IMR-90 (cell line): ENCODE results near the gene CHD6. TPM values are rescaled to one million over a fixed set of nuclear protein-coding genes. Genes with fewer than 3 reads are reported as not detected.

ENCODE experiments used
- ATAC-seq: fragments of 200-7000 bp; cut with Tn5 transposase; 2 replicates; pipeline ENCODE4 v1.9.1; 2020; ENCODE audit warnings: low read depth, mild to moderate bottlenecking, moderate library complexity
- BruUV-seq: library from RNA; stranded (reverse); fragments of 400-500 nt; replicated peaks from 2 replicates; lab custom pipeline; 2021; lab: Mats Ljungman, UMichigan
- CTCF ChIA-PET: fragments of 300-600 bp; formaldehyde crosslinking; extraction: SDS; loops from one replicate; lab custom pipeline; 2021; ENCODE audit warnings: antibody characterized with exemption; lab: Yijun Ruan, JAX
- POLR2A ChIA-PET: fragments of 300-600 bp; sonication (Branson Sonifier 250); formaldehyde crosslinking; loops from one replicate; lab custom pipeline; 2022; ENCODE audit warnings: antibody characterized with exemption; ENCODE audit not compliant: unreplicated experiment; lab: Charles Lee
- DNase-seq: peaks from one replicate; pipeline ENCODE4 v3.0.0; 2013
- H2AFZ ChIP-seq: replicated peaks from 2 replicates; pipeline ENCODE3; 2013; ENCODE audit warnings: low read length, mild to moderate bottlenecking; ENCODE audit not compliant: poor library complexity
- H2AK5ac ChIP-seq: 2 replicates; pipeline ENCODE4 v1.6.1; 2013; ENCODE audit warnings: low read depth, low read length, inconsistent platforms
- H2AK9ac ChIP-seq: replicated peaks from 2 replicates; pipeline ENCODE3; 2013; ENCODE audit warnings: mild to moderate bottlenecking, low read depth, low read length, moderate library complexity; ENCODE audit not compliant: poor library complexity
- H2BK120ac ChIP-seq: 2 replicates; pipeline ENCODE4 v1.6.1; 2013; ENCODE audit warnings: low read depth, low read length, inconsistent platforms
- H2BK15ac ChIP-seq: 3 replicates; pipeline ENCODE4 v1.6.1; 2013; ENCODE audit warnings: low read depth, low read length, inconsistent platforms
- H2BK20ac ChIP-seq: 2 replicates; pipeline ENCODE4 v1.6.1; 2013; ENCODE audit warnings: low read depth, mild to moderate bottlenecking, inconsistent platforms, low read length, moderate library complexity
- H2BK5ac ChIP-seq: 2 replicates; pipeline ENCODE4 v1.6.1; 2013; ENCODE audit warnings: mild to moderate bottlenecking, low read depth, low read length, inconsistent platforms; ENCODE audit not compliant: poor library complexity, severe bottlenecking
- H3K14ac ChIP-seq: replicated peaks from 2 replicates; pipeline ENCODE4 v1.6.1; 2013; ENCODE audit warnings: low read depth, low read length, inconsistent platforms
- H3K18ac ChIP-seq: 2 replicates; pipeline ENCODE4 v1.6.1; 2013; ENCODE audit warnings: low read depth, low read length, control low read depth
- H3K23ac ChIP-seq: 2 replicates; pipeline ENCODE4 v1.6.1; 2013; ENCODE audit warnings: low read depth, low read length, inconsistent platforms
- H3K27ac ChIP-seq: 2 replicates; pipeline ENCODE4 v1.5.1; 2013; ENCODE audit warnings: mild to moderate bottlenecking, control low read depth, low read length; ENCODE audit not compliant: insufficient read depth
- H3K27me3 ChIP-seq: 2 replicates; pipeline ENCODE4 v1.6.1; 2013; ENCODE audit warnings: low read length; ENCODE audit not compliant: control insufficient read depth, insufficient read depth
- H3K36me3 ChIP-seq: 2 replicates; pipeline ENCODE4 v1.6.1; 2013; ENCODE audit warnings: low read length, mixed read lengths; ENCODE audit not compliant: control insufficient read depth, insufficient read depth
- H3K4ac ChIP-seq: 2 replicates; pipeline ENCODE4 v1.6.1; 2013; ENCODE audit warnings: low read depth, low read length, inconsistent platforms
- H3K4me1 ChIP-seq: 2 replicates; pipeline ENCODE4 v1.6.1; 2013; ENCODE audit warnings: low read length, mixed read lengths; ENCODE audit not compliant: control insufficient read depth, insufficient read depth
- H3K4me2 ChIP-seq: 2 replicates; pipeline ENCODE4 v1.6.1; 2013; ENCODE audit warnings: low read depth, mild to moderate bottlenecking, control low read depth, low read length, moderate library complexity
- H3K4me3 ChIP-seq: 2 replicates; pipeline ENCODE4 v1.5.1; 2013; ENCODE audit warnings: low read depth, mild to moderate bottlenecking, control low read depth, low read length, moderate library complexity; ENCODE audit not compliant: insufficient read depth
- H3K56ac ChIP-seq: 2 replicates; pipeline ENCODE4 v1.6.1; 2013; ENCODE audit warnings: low read length, inconsistent platforms; ENCODE audit not compliant: insufficient read depth; ENCODE audit errors: extremely low read depth
- H3K79me1 ChIP-seq, 2 experiments: 2 replicates each; pipeline ENCODE4 v1.6.1; 2013; ENCODE audit warnings: low read length in 2 of 2, inconsistent platforms in 1 of 2, low read depth in 1 of 2
- H3K9ac ChIP-seq: 2 replicates; pipeline ENCODE4 v1.6.1; 2013; ENCODE audit warnings: low read depth, low read length, control low read depth
- H3K9me1 ChIP-seq: 2 replicates; pipeline ENCODE4 v1.6.1; 2013; ENCODE audit warnings: low read length, inconsistent platforms; ENCODE audit not compliant: insufficient read depth
- H3K9me3 ChIP-seq: 2 replicates; pipeline ENCODE4 v1.6.1; 2013; ENCODE audit warnings: low read length; ENCODE audit not compliant: control insufficient read depth, insufficient read depth
- H4K20me1 ChIP-seq: 2 replicates; pipeline ENCODE4 v1.6.1; 2013; ENCODE audit warnings: low read length, inconsistent platforms; ENCODE audit not compliant: insufficient read depth
- H4K5ac ChIP-seq: 2 replicates; pipeline ENCODE4 v1.6.1; 2013; ENCODE audit warnings: mild to moderate bottlenecking, low read depth, low read length, control low read depth
- H4K8ac ChIP-seq, 2 experiments: 2 replicates each; pipeline ENCODE4 v1.6.1; 2013; ENCODE audit warnings: low read depth in 2 of 2, low read length in 2 of 2, control low read depth in 1 of 2, inconsistent platforms in 1 of 2
- H4K91ac ChIP-seq: 2 replicates; pipeline ENCODE4 v1.6.1; 2013; ENCODE audit warnings: low read depth, low read length, inconsistent platforms; ENCODE audit not compliant: insufficient read depth
- BHLHE40 ChIP-seq: fragments of 150-350 bp; IDR thresholded peaks from 2 replicates; pipeline ENCODE4 v1.6.1; 2016; ENCODE audit warnings: mild to moderate bottlenecking, low read depth, low read length
- CEBPB ChIP-seq: IDR thresholded peaks from 2 replicates; pipeline ENCODE4 v1.6.1; 2012; ENCODE audit warnings: low read depth, low read length, improper control_type of control experiment
- FOS ChIP-seq: fragments of 150-350 bp; IDR thresholded peaks from 2 replicates; pipeline ENCODE4 v1.6.1; 2016; ENCODE audit warnings: low read depth, low read length
- MAFK ChIP-seq: IDR thresholded peaks from 2 replicates; pipeline ENCODE4 v1.6.1; 2012; ENCODE audit warnings: low read depth, low read length, improper control_type of control experiment
- MXI1 ChIP-seq: IDR thresholded peaks from 2 replicates; pipeline ENCODE4 v1.6.1; 2012; ENCODE audit warnings: low read depth, mild to moderate bottlenecking, low read length, moderate library complexity, borderline replicate concordance
- NFE2L2 ChIP-seq: fragments of 150-350 bp; IDR thresholded peaks from 2 replicates; pipeline ENCODE4 v1.6.1; 2016; ENCODE audit warnings: low read depth, mild to moderate bottlenecking, low read length
- POLR2A ChIP-seq: IDR thresholded peaks from 2 replicates; pipeline ENCODE4 v1.6.1; 2012; ENCODE audit warnings: mild to moderate bottlenecking, low read depth, low read length
- RCOR1 ChIP-seq: IDR thresholded peaks from 2 replicates; pipeline ENCODE4 v1.6.1; 2012; ENCODE audit warnings: mild to moderate bottlenecking, low read length, improper control_type of control experiment; ENCODE audit not compliant: insufficient replicate concordance
- SMC3 ChIP-seq: fragments of 150-350 bp; IDR thresholded peaks from 2 replicates; pipeline ENCODE4 v1.6.1; 2016; ENCODE audit warnings: low read depth, mild to moderate bottlenecking, antibody characterized with exemption, low read length, moderate library complexity
- WGBS, 2 experiments: methylation state at CpG; one replicate each; pipeline versions ENCODE4 v1.1.5 to v1.1.7; 2013; ENCODE audit warnings: missing lambda C conversion rate in 2 of 2; ENCODE audit not compliant: insufficient read length in 1 of 2; ENCODE audit errors: extremely low coverage in 2 of 2; 5-methylcytosine and 5-hydroxymethylcytosine counted together
- dilution Hi-C: fragments of 300-500 bp; cut with HindIII; formaldehyde crosslinking; loops from one replicate; pipeline ENCODE4 v1.14.3; 2018; ENCODE audit warnings: low sequenced_read_pairs; ENCODE audit not compliant: unreplicated experiment
- in situ Hi-C: fragments of 300-500 bp; cut with MboI; formaldehyde crosslinking; loops from 3 replicates; pipeline ENCODE4 v1.14.3; 2019; ENCODE audit warnings: low sequenced_read_pairs, inconsistent platforms, mixed read lengths
- intact Hi-C: fragments of 100-400 bp; cut with micrococcal nuclease; formaldehyde crosslinking; loops from 2 replicates; pipeline ENCODE4 v1.10.0; 2022
- polyA plus RNA-seq, 3 experiments: library from polyadenylated mRNA; depleted of rRNA; stranded (reverse); fragments of >200 nt; gene quantifications; 2 replicates each; pipeline ENCODE4 v1.2.3, GENCODE V29; 2012; ENCODE audit warnings: low replicate concordance in 1 of 3
- total RNA-seq: library from RNA; depleted of rRNA; stranded (reverse); fragments of >200 nt; gene quantifications from 2 replicates; pipeline ENCODE4 v1.2.3, GENCODE V29; 2012
- TF ChIP-seq, protein P1 (sequence below): fragments of 150-350 bp; IDR thresholded peaks from 2 replicates; pipeline ENCODE4 v1.6.1; 2016; ENCODE audit warnings: low read depth, mild to moderate bottlenecking, low read length, moderate library complexity, borderline replicate concordance
- TF ChIP-seq, protein P2 (sequence below): fragments of 150-350 bp; IDR thresholded peaks from 2 replicates; pipeline ENCODE4 v1.6.1; 2017; ENCODE audit warnings: mild to moderate bottlenecking, antibody characterized with exemption, low read length, low read depth

The CHD6 gene
- total and polyA plus RNA-seq, 2 of the 4 experiments (the other 2 are of a cell fraction), result 8.8 to 26.7 TPM

- H3K9me3 ChIP-seq, result no peaks in the 10 kb centered on the region
- no peak overlapping the region for H3K9ac ChIP-seq
- WGBS, 2 experiments, result no CpG with 5 or more reads among the region's 3 CpGs
- peaks cover 25 to 46% of the 10 kb centered on the region in 2 experiments for H3K79me1 ChIP-seq
- peaks cover 4% of the 10 kb centered on the region for H3K4me1 ChIP-seq
- no peak overlapping the region for H3K23ac ChIP-seq
- ATAC-seq (no peak), DNase-seq (no peak)
- no TSS peak for BruUV-seq
- no peak overlapping the region for H2AK9ac ChIP-seq
- H3K27me3 ChIP-seq, result no peaks in the 10 kb centered on the region
- no peak overlapping the region for H2BK15ac ChIP-seq
- peaks cover 47% of the 10 kb centered on the region for H4K20me1 ChIP-seq
- no peak overlapping the region for H3K14ac ChIP-seq
- no peak overlapping the region for H2AK5ac ChIP-seq
- ChIA-PET CTCF (no interaction called here), POLR2A (no interaction called here)
- H3K4me2 ChIP-seq, result no peak overlapping the region
- no peak overlapping the region for H2BK120ac ChIP-seq
- no peak overlapping the region for H4K91ac ChIP-seq
- intact Hi-C loops, result loop anchor here (5.0 kb wide), 3 partner anchors 118 to 188 kb away; no protein-coding TSS in a partner anchor
- H2BK20ac ChIP-seq, result no peak overlapping the region
- H2BK5ac ChIP-seq, result no peak overlapping the region
- no peak overlapping the region for H3K56ac ChIP-seq
- H2AFZ ChIP-seq, result no peak overlapping the region
- H3K18ac ChIP-seq, result no peak overlapping the region
- H3K27ac ChIP-seq, result no peak overlapping the region
- dilution Hi-C loops, result no loop called here
- in situ Hi-C loops, result loop anchor here (25.0 kb wide), 2 partner anchors 453 to 653 kb away; no protein-coding TSS in a partner anchor
- no peak overlapping the region for H4K8ac ChIP-seq
- TF ChIP-seq MAFK (no peak), NFE2L2 (no peak), MXI1 (no peak), FOS (no peak), CEBPB (no peak), BHLHE40 (no peak), RCOR1 (no peak), SMC3 (no peak), POLR2A (no peak)
- TF ChIP-seq, protein P1, sequence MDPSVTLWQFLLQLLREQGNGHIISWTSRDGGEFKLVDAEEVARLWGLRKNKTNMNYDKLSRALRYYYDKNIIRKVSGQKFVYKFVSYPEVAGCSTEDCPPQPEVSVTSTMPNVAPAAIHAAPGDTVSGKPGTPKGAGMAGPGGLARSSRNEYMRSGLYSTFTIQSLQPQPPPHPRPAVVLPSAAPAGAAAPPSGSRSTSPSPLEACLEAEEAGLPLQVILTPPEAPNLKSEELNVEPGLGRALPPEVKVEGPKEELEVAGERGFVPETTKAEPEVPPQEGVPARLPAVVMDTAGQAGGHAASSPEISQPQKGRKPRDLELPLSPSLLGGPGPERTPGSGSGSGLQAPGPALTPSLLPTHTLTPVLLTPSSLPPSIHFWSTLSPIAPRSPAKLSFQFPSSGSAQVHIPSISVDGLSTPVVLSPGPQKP, result no peak
- TF ChIP-seq, protein P2, sequence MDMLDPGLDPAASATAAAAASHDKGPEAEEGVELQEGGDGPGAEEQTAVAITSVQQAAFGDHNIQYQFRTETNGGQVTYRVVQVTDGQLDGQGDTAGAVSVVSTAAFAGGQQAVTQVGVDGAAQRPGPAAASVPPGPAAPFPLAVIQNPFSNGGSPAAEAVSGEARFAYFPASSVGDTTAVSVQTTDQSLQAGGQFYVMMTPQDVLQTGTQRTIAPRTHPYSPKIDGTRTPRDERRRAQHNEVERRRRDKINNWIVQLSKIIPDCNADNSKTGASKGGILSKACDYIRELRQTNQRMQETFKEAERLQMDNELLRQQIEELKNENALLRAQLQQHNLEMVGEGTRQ, result no peak
- H3K9me1 ChIP-seq, result peaks cover 4% of the 10 kb centered on the region; the same call in 1 of the 2 replicates
- H3K36me3 ChIP-seq, result no peaks in the 10 kb centered on the region
- no peak overlapping the region for H3K4ac ChIP-seq
- no peak overlapping the region for H4K5ac ChIP-seq
- H3K4me3 ChIP-seq, result no peak overlapping the region
Measured at GRCh38 chr20:41615676-41616075, 2.5 kb downstream of the CHD6 start.
